ENCODE data around the gene CRNKL1.

CRNKL1 gene

DNA sequence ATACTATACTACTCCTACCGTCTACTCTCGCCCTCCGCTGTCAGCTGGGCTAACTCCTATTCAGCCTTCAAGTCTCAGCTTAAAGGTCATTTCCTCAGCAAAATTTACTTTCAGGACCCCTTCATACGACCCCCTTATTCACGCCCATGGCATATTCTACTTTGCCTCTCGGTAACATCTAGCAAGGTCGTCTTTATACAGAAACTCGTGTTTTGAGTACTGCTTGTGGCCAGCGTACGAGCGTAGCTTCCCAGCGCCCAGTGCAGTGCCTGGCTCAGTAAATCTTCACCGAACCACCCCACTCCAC, 546 bp downstream of the CRNKL1 start:
- H3K27ac Mint-ChIP-seq: peak overlapping the region; percentile 74 to 97 (median 94)
- TF ChIP-seq, protein P1, sequence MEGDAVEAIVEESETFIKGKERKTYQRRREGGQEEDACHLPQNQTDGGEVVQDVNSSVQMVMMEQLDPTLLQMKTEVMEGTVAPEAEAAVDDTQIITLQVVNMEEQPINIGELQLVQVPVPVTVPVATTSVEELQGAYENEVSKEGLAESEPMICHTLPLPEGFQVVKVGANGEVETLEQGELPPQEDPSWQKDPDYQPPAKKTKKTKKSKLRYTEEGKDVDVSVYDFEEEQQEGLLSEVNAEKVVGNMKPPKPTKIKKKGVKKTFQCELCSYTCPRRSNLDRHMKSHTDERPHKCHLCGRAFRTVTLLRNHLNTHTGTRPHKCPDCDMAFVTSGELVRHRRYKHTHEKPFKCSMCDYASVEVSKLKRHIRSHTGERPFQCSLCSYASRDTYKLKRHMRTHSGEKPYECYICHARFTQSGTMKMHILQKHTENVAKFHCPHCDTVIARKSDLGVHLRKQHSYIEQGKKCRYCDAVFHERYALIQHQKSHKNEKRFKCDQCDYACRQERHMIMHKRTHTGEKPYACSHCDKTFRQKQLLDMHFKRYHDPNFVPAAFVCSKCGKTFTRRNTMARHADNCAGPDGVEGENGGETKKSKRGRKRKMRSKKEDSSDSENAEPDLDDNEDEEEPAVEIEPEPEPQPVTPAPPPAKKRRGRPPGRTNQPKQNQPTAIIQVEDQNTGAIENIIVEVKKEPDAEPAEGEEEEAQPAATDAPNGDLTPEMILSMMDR (IDR thresholded peaks at IDR 0.05; ENCODE audit: unreplicated experiment in 3 of 3): no peak
- H3K27me3 Mint-ChIP-seq (ENCODE audit: low read depth): no peaks in the 10 kb centered on the region
- H3K9me3 Mint-ChIP-seq: no peaks in the 10 kb centered on the region
- peaks cover 34% of the 10 kb centered on the region for H3K36me3 Mint-ChIP-seq (ENCODE audit: low read depth)
- peak overlapping the region; percentile 99 to 100 (median 99) for H3K4me3 Mint-ChIP-seq
- H3K4me1 Mint-ChIP-seq: peaks cover 13% of the 10 kb centered on the region

DNA sequence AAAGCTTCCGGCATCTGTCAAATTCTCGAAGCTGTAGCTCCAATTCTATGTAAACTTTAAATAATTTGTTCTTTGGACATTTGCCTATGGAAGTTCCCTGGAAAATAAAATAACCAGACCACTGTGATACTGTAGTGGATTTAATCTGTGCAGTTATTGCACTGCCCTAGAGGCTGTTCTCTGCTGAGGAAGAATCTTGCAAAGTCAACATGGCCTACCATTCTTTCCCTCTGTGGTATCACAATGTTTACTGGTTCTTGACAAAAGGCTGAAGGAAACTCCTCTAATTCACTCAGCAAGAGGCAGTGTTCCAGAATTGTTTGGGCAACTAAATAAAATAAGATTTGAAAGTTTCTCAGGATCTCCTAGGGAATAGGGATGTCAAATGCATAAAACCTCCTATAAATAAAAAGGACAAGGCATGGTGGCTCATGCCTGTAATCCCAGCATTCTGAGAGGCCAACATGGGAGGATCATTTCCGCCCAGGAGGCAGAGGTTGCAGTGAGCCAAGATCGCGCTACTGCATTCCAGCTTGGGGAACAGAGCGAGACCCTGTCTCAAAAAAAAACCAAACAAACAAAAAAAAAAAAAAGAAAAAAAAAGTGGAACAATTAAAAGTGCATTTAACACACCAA, 12.4 kb downstream of the CRNKL1 start:
- TF ChIP-seq, protein P1 (IDR thresholded peaks at IDR 0.05; ENCODE audit: unreplicated experiment in 3 of 3): no peak
- no peak overlapping the region for H3K27ac Mint-ChIP-seq
- no peaks in the 10 kb centered on the region for H3K9me3 Mint-ChIP-seq
- no peaks in the 10 kb centered on the region for H3K4me1 Mint-ChIP-seq
- no peak overlapping the region for H3K4me3 Mint-ChIP-seq
- H3K27me3 Mint-ChIP-seq (ENCODE audit: low read depth): no peaks in the 10 kb centered on the region
- H3K36me3 Mint-ChIP-seq (ENCODE audit: low read depth): peaks cover 85% of the 10 kb centered on the region

DNA sequence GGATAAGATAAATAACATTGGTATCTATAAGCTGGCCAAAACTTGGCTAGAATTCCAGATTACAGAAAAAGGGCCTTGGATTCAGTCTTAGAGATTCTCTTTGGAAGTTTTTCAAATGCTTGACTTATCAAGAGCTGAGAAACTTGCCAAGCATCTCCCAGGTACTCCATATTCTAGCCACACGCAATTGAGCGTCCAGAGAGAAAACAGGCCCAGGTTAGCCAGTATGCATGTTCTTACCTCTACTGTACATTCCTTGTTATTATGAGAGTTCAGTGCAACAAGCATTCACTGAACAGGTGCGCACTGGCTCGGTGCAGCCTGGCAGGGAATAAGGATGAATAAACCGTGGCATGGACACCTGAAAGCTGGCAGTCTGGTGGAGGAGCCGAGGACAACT, 13.7 kb downstream of the CRNKL1 start:
- Mint-ChIP-seq H3K9me3 (no peaks in the 10 kb centered on the region), H3K36me3 (ENCODE audit: low read depth) (peaks cover 84% of the 10 kb centered on the region), H3K4me1 (no peaks in the 10 kb centered on the region), H3K4me3 (no peak overlapping the region), H3K27me3 (ENCODE audit: low read depth) (no peaks in the 10 kb centered on the region), H3K27ac (no peak overlapping the region)
- TF ChIP-seq, protein P1 (IDR thresholded peaks at IDR 0.05; ENCODE audit: unreplicated experiment in 3 of 3): no peak

DNA sequence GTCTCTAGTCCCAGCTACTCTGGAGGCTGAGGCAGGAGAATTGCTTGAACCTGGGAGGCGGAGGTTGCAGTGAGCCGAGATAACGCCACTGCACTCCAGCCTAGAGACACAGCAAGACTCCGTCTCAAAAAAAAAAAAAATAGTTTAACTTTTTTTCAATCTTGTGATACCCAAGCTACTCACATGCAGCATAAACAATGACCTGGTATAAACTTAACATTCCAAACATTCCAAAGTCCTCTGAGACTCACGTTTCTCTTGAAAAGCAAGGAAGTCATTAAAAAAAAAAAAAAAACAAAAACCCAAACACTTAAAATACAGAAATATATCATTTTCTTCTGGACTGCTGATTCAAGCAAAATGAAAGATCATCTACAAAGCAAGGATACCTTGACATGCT, 14.3 kb downstream of the CRNKL1 start:
- H3K27ac Mint-ChIP-seq: peak overlapping the region in 1 of 3 experiments; percentile 49
- TF ChIP-seq, protein P1 (IDR thresholded peaks at IDR 0.05; ENCODE audit: unreplicated experiment in 3 of 3): no peak
- no peaks in the 10 kb centered on the region for H3K4me1 Mint-ChIP-seq
- no peaks in the 10 kb centered on the region for H3K9me3 Mint-ChIP-seq
- no peak overlapping the region for H3K4me3 Mint-ChIP-seq
- H3K27me3 Mint-ChIP-seq (ENCODE audit: low read depth): no peaks in the 10 kb centered on the region
- H3K36me3 Mint-ChIP-seq (ENCODE audit: low read depth): peaks cover 79% of the 10 kb centered on the region

DNA sequence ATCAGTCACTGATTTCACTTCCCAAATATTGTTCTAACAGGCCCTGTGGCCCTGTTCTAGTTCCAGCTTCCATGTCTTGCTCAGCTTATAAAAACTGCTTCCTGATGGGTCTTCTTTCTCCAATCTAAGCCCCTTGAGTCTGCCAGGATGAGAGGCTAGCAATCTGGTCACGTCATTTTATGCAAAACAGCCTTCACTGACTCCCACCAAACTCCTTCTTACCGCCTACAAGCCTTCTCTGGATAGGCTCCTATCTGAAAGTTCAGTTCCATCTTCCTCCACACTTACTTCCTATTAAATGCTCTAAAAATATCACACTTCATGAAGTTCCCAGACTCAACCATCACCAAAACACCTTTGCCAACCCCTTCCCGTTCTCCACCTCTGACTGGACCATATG, 15.5 kb downstream of the CRNKL1 start:
- Mint-ChIP-seq H3K27ac (no peak overlapping the region), H3K4me3 (no peak overlapping the region), H3K4me1 (no peaks in the 10 kb centered on the region), H3K9me3 (no peaks in the 10 kb centered on the region), H3K36me3 (ENCODE audit: low read depth) (peaks cover 78% of the 10 kb centered on the region), H3K27me3 (ENCODE audit: low read depth) (no peaks in the 10 kb centered on the region)
- TF ChIP-seq, protein P1 (IDR thresholded peaks at IDR 0.05; ENCODE audit: unreplicated experiment in 3 of 3): no peak

DNA sequence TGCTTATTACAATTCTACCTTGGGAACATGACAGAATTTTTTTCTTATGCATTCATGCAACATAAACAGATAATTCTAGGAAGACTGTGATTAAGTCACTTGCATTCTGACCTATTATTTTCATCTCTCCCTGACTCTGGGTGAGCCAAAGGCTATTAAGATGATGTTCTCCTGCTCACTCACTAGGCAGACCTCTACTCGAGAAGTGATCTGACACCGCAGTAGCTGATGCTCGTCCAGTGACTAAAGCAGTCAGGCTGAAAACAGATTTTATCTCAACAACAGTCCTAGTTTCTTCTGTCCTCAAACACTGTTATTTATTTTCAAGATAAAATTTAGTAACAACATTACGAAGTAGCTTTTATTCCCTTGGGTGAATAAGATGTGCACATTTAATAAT, 17.8 kb downstream of the CRNKL1 start:
- H3K4me3 Mint-ChIP-seq: no peak overlapping the region
- H3K27me3 Mint-ChIP-seq (ENCODE audit: low read depth): no peaks in the 10 kb centered on the region
- H3K4me1 Mint-ChIP-seq: no peaks in the 10 kb centered on the region
- TF ChIP-seq, protein P1 (IDR thresholded peaks at IDR 0.05; ENCODE audit: unreplicated experiment in 3 of 3): no peak
- no peaks in the 10 kb centered on the region for H3K9me3 Mint-ChIP-seq
- peaks cover 63% of the 10 kb centered on the region for H3K36me3 Mint-ChIP-seq (ENCODE audit: low read depth)
- no peak overlapping the region for H3K27ac Mint-ChIP-seq
